ENCODE results near the gene EFNA5. TPM values are rescaled to one million over a fixed set of nuclear protein-coding genes. Genes with fewer than 3 reads are reported as not detected.

EFNA5 gene
- total RNA-seq, 2 experiments from 2014 or later, result not detected

DNA sequence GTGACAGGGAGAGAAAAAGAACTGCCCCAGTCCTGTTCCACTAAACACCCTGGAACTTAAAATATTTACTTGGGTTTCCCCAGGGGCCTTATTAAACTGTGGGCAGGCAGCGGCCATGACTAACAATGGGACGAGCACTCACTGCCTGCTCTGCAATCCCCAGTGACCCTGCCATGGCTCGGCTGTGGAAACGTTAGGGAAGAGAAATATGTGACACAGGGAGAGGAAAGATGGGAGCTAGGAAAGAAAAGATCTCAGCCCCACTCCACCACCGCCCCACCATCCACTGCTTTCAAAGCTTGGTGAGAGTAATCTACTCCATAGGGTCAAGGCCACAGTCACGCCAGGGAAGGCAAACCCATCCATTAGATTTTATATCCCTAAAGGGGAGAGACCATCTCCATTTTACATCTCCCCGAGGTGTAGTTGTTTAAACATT lies 117.6 kb downstream of the EFNA5 start:
- no peak for ATAC-seq (ENCODE audit: poor library complexity)

DNA sequence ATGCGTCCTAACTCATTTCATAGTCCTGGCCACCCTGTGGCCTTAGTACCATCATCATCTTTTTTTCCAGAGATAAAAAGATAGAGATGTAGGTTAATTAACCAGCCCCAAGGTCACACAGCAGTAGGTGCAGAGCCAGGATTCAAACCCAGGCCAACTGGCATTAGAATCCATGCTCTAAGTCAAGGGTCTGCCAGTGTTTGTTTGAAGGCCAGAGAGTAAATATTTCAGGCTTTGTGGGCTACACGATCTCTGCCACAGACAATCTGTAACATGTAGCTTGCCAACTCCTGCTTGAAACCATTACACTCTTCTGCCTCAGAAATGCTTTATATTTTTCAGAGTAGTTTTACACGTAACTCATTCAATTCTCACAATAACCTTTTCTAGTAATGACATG lies 119.6 kb downstream of the EFNA5 start:
- no peaks in the 10 kb centered on the region for H3K9me3 ChIP-seq (ENCODE audit: control insufficient read depth in 1 of 2, insufficient read depth in 1 of 2, low read length in 2 of 2)
- Mint-ChIP-seq H3K4me1 (ENCODE audit: low read depth) (no peaks in the 10 kb centered on the region), H3K27ac (no peak overlapping the region), H3K9me3 (no peaks in the 10 kb centered on the region), H3K4me3 (no peak overlapping the region), H3K36me3 (ENCODE audit: low read depth) (no peaks in the 10 kb centered on the region), H3K27me3 (no peaks in the 10 kb centered on the region)
- intact Hi-C loops (cut with DNase I, micrococcal nuclease), result no loop called here
- no peaks in the 10 kb centered on the region for H3K27me3 ChIP-seq (ENCODE audit: control insufficient read depth in 1 of 2, insufficient read depth in 2 of 2, low read length in 2 of 2)
- ChIA-PET CTCF (no interaction called here), POLR2A (no interaction called here)
- DNase-seq, result no peak
- H3K4me1 ChIP-seq (ENCODE audit: insufficient read depth, low read length), result no peaks in the 10 kb centered on the region
- no peak overlapping the region for H3K4me3 ChIP-seq (ENCODE audit: low read length)
- no peak for ATAC-seq (ENCODE audit: poor library complexity)
- H3K36me3 ChIP-seq (ENCODE audit: insufficient read depth, low read length), result no peaks in the 10 kb centered on the region
- no peak overlapping the region for H3K27ac ChIP-seq (ENCODE audit: low read depth in 1 of 2, low read length in 2 of 2)
- TF ChIP-seq, protein P1, sequence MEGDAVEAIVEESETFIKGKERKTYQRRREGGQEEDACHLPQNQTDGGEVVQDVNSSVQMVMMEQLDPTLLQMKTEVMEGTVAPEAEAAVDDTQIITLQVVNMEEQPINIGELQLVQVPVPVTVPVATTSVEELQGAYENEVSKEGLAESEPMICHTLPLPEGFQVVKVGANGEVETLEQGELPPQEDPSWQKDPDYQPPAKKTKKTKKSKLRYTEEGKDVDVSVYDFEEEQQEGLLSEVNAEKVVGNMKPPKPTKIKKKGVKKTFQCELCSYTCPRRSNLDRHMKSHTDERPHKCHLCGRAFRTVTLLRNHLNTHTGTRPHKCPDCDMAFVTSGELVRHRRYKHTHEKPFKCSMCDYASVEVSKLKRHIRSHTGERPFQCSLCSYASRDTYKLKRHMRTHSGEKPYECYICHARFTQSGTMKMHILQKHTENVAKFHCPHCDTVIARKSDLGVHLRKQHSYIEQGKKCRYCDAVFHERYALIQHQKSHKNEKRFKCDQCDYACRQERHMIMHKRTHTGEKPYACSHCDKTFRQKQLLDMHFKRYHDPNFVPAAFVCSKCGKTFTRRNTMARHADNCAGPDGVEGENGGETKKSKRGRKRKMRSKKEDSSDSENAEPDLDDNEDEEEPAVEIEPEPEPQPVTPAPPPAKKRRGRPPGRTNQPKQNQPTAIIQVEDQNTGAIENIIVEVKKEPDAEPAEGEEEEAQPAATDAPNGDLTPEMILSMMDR (IDR thresholded peaks at IDR 0.05), result no peak

More for the DNA sequence above, 117.6 kb downstream of the EFNA5 start:
- no peaks in the 10 kb centered on the region for H3K36me3 Mint-ChIP-seq (ENCODE audit: low read depth)
- Histone ChIP-seq H3K4me3 (ENCODE audit: low read length) (no peak overlapping the region), H3K36me3 (ENCODE audit: insufficient read depth, low read length) (no peaks in the 10 kb centered on the region), H3K4me1 (ENCODE audit: insufficient read depth, low read length) (no peaks in the 10 kb centered on the region), H3K27ac (ENCODE audit: low read depth in 1 of 2, low read length in 2 of 2) (no peak overlapping the region), H3K27me3 (ENCODE audit: control insufficient read depth in 1 of 2, insufficient read depth in 2 of 2, low read length in 2 of 2) (no peaks in the 10 kb centered on the region), H3K9me3 (ENCODE audit: control insufficient read depth in 1 of 2, insufficient read depth in 1 of 2, low read length in 2 of 2) (no peaks in the 10 kb centered on the region)
- no peaks in the 10 kb centered on the region for H3K9me3 Mint-ChIP-seq
- ChIA-PET CTCF (no interaction called here), POLR2A (no interaction called here)
- intact Hi-C loops (cut with DNase I, micrococcal nuclease), result no loop called here
- no peak for DNase-seq
- no peaks in the 10 kb centered on the region for H3K27me3 Mint-ChIP-seq
- TF ChIP-seq, protein P1 (IDR thresholded peaks at IDR 0.05), result no peak
- no peak overlapping the region for H3K27ac Mint-ChIP-seq
- H3K4me3 Mint-ChIP-seq, result no peak overlapping the region
- H3K4me1 Mint-ChIP-seq (ENCODE audit: low read depth), result no peaks in the 10 kb centered on the region

DNA sequence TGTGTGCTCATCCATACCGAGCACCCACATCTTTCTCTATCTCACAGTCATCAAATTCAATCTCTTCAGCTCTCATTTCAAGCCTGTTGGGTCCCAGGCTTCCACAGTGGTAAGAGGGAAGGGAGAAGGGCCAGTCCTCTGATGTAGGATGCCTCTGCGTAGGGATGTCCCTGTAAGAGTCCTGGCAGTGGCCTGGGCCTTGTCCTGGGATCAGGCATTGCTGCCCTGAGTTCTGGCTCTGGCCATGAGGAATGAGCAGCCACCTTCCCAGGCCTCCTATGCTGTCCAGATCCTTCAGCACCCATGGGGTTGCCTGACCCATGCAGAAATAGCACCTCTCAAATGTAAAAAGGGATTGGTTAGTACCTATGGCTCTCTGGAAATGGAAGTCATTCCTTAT lies 121.2 kb downstream of the EFNA5 start:
- H3K9me3 Mint-ChIP-seq, result no peaks in the 10 kb centered on the region
- CTCF ChIA-PET, result no interaction called here
- Histone ChIP-seq H3K36me3 (ENCODE audit: insufficient read depth, low read length) (no peaks in the 10 kb centered on the region), H3K4me1 (ENCODE audit: insufficient read depth, low read length) (no peaks in the 10 kb centered on the region), H3K4me3 (ENCODE audit: low read length) (no peak overlapping the region), H3K27ac (ENCODE audit: low read depth in 1 of 2, low read length in 2 of 2) (no peak overlapping the region), H3K27me3 (ENCODE audit: control insufficient read depth in 1 of 2, insufficient read depth in 2 of 2, low read length in 2 of 2) (no peaks in the 10 kb centered on the region), H3K9me3 (ENCODE audit: control insufficient read depth in 1 of 2, insufficient read depth in 1 of 2, low read length in 2 of 2) (no peaks in the 10 kb centered on the region)
- H3K4me1 Mint-ChIP-seq (ENCODE audit: low read depth), result no peaks in the 10 kb centered on the region
- no peak overlapping the region for H3K27ac Mint-ChIP-seq
- no peak overlapping the region for H3K4me3 Mint-ChIP-seq
- TF ChIP-seq, protein P1 (IDR thresholded peaks at IDR 0.05), result no peak
- H3K36me3 Mint-ChIP-seq (ENCODE audit: low read depth), result no peaks in the 10 kb centered on the region
- ATAC-seq (ENCODE audit: poor library complexity), result no peak
- intact Hi-C loops (cut with DNase I, micrococcal nuclease), result no loop called here
- POLR2A ChIA-PET, result no interaction called here
- DNase-seq, result no peak
- no peaks in the 10 kb centered on the region for H3K27me3 Mint-ChIP-seq

All from CD4-positive, alpha-beta T cell (primary cell).